Measurements from ENCODE around the gene SPPL2B. TPM values are rescaled to one million over a fixed set of nuclear protein-coding genes. Genes with fewer than 3 reads are reported as not detected.

SPPL2B gene
- total RNA-seq, 6 donors from 2014 or later, result 38.3 to 268 (median 61.7) TPM

GRCh38 chr19:2350656-2351055 is 22.2 kb downstream of the SPPL2B start:
- Histone ChIP-seq H3K27ac (no peak overlapping the region), H3K9me3 (no peaks in the 10 kb centered on the region), H3K27me3 (no peaks in the 10 kb centered on the region), H3K36me3 (peaks cover 3 to 63% (median 31%) of the 10 kb centered on the region in 4 donors), H3K4me3 (no peak overlapping the region), H3K4me1 (no peaks in the 10 kb centered on the region)
- DNase-seq, result peak in 1 of 2 donors; percentile 50
- 95 to 97% methylated on average over 16 of the region's 16 CpGs for WGBS, 2 donors
- ATAC-seq (ENCODE audit: low FRiP score in 2 of 2), result no peak
- TF ChIP-seq, protein P1, sequence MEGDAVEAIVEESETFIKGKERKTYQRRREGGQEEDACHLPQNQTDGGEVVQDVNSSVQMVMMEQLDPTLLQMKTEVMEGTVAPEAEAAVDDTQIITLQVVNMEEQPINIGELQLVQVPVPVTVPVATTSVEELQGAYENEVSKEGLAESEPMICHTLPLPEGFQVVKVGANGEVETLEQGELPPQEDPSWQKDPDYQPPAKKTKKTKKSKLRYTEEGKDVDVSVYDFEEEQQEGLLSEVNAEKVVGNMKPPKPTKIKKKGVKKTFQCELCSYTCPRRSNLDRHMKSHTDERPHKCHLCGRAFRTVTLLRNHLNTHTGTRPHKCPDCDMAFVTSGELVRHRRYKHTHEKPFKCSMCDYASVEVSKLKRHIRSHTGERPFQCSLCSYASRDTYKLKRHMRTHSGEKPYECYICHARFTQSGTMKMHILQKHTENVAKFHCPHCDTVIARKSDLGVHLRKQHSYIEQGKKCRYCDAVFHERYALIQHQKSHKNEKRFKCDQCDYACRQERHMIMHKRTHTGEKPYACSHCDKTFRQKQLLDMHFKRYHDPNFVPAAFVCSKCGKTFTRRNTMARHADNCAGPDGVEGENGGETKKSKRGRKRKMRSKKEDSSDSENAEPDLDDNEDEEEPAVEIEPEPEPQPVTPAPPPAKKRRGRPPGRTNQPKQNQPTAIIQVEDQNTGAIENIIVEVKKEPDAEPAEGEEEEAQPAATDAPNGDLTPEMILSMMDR (IDR thresholded peaks at IDR 0.05), result no peak
- TF ChIP-seq POLR2A (IDR thresholded peaks at IDR 0.05) (no peak), EP300 (IDR thresholded peaks at IDR 0.05) (no peak), POLR2AphosphoS5 (IDR thresholded peaks at IDR 0.05) (no peak)

DNA sequence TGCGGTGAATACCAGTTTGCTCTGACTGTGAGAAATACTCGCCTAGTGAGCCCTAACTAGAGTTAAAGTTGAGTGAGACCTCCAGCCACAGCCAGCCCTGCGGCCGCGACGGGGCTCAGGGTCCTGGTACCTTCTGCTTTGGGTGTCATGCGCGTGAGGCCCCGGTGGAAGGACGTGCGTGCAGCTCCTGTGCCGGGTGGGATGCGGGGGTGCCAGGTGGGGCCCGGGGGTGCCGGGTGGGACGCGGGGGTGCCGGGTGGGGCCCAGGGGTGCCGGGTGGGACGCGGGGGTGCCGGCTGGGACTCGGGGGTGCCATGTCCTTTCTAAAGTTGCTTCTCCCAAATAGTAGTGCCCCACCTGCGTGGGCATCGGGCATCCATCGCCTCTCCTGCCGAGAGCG is 23.1 kb downstream of the SPPL2B start:
- no peak for TF ChIP-seq EP300 (IDR thresholded peaks at IDR 0.05)
- TF ChIP-seq POLR2AphosphoS5 (IDR thresholded peaks at IDR 0.05), result no peak
- no peak for TF ChIP-seq POLR2A (IDR thresholded peaks at IDR 0.05)
- TF ChIP-seq, protein P1 (IDR thresholded peaks at IDR 0.05), result no peak
- ATAC-seq (ENCODE audit: low FRiP score in 2 of 2), result no peak
- H3K4me3 ChIP-seq, result no peak overlapping the region
- WGBS, 2 donors, result 98 to 100% methylated on average over 13 to 19 of the region's 28 CpGs
- H3K27me3 ChIP-seq, result no peaks in the 10 kb centered on the region
- no peaks in the 10 kb centered on the region for H3K9me3 ChIP-seq
- H3K36me3 ChIP-seq, result peaks cover 3 to 60% (median 31%) of the 10 kb centered on the region in 4 donors
- H3K4me1 ChIP-seq, result no peaks in the 10 kb centered on the region
- H3K27ac ChIP-seq, result no peak overlapping the region
- DNase-seq, result peak in 1 of 2 donors; percentile 83

- H3K4me3 ChIP-seq, result no peak overlapping the region
- ATAC-seq (ENCODE audit: low FRiP score in 2 of 2) (no peak), DNase-seq (peak in 1 of 2 donors; percentile 62)
- no peaks in the 10 kb centered on the region for H3K4me1 ChIP-seq
- H3K9me3 ChIP-seq, result no peaks in the 10 kb centered on the region
- TF ChIP-seq POLR2A (IDR thresholded peaks at IDR 0.05) (no peak), POLR2AphosphoS5 (IDR thresholded peaks at IDR 0.05) (no peak), EP300 (IDR thresholded peaks at IDR 0.05) (no peak)
- TF ChIP-seq, protein P1 (IDR thresholded peaks at IDR 0.05), result no peak
- peaks cover 3 to 56% (median 31%) of the 10 kb centered on the region in 4 donors for H3K36me3 ChIP-seq
- H3K27ac ChIP-seq, result no peak overlapping the region
- H3K27me3 ChIP-seq, result no peaks in the 10 kb centered on the region
- WGBS, 2 donors, result 89 to 97% methylated on average over 10 to 21 of the region's 24 CpGs
Measured at GRCh38 chr19:2352121-2352520, 23.6 kb downstream of the SPPL2B start.

DNA sequence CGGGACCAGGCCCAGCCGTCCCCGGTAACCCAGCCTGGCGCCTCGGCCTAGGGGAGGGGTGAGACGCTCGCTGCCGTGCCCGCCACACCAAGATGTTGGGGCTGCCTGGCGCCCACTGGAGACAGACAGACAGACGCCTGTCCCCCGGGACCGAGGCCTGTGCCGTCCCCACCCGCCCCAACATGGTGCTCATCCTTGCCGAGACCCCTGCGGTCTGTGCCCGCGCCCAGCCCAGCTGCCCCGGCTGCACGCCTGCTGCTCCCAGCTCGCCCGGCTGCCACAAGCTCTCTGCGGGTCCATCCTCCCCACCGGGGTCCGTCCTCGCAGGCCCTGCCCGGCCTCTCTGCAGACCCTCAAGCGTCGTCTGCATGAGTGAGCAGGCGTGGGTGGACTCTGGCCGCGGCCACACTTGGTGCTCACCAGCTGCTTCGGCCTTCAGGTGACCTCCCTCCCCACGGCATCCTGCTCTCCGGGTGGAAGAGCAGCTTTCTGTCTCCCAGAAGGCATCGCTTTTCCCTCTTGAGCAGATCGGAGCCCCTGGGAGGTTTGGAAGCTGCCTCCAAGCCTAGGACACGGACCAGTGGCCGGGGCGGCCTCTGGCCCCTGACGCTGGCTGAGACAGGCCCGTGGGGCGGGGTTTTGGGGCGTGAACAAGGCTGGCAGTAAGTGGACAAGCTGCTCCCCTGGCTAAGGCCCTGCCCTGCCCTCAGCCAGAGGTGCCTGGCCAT is 24.8 kb downstream of the SPPL2B start:
- no peaks in the 10 kb centered on the region for H3K9me3 ChIP-seq
- no peak for TF ChIP-seq POLR2AphosphoS5 (IDR thresholded peaks at IDR 0.05)
- no peak for TF ChIP-seq POLR2A (IDR thresholded peaks at IDR 0.05)
- TF ChIP-seq, protein P1 (IDR thresholded peaks at IDR 0.05), result no peak
- TF ChIP-seq EP300 (IDR thresholded peaks at IDR 0.05), result no peak
- peaks cover 3 to 56% (median 31%) of the 10 kb centered on the region in 4 donors for H3K36me3 ChIP-seq
- 89 to 96% methylated on average over 35 to 42 of the region's 45 CpGs for WGBS, 2 donors
- H3K27ac ChIP-seq, result no peak overlapping the region
- peak in 1 of 2 donors; percentile 7 for ATAC-seq (ENCODE audit: low FRiP score in 2 of 2)
- no peaks in the 10 kb centered on the region for H3K4me1 ChIP-seq
- H3K27me3 ChIP-seq, result no peaks in the 10 kb centered on the region
- H3K4me3 ChIP-seq, result no peak overlapping the region
- DNase-seq, result peak in 1 of 2 donors; percentile 79

Data from upper lobe of left lung (tissue), 6 donors.